Mesendoderm (in vitro differentiated cells): ENCODE data around the gene CALCB.

Experiments
- DNase-seq: peaks from one replicate; pipeline ENCODE4 v3.0.0; 2013
- H2AK5ac ChIP-seq: 2 replicates; pipeline ENCODE4 v1.6.1; 2013; ENCODE audit warnings: low read length, inconsistent platforms
- H2BK120ac ChIP-seq: 2 replicates; pipeline ENCODE4 v1.6.1; 2013; ENCODE audit warnings: low read depth, mild to moderate bottlenecking, low read length, moderate library complexity, mixed read lengths
- H2BK15ac ChIP-seq: replicated peaks from 2 replicates; pipeline ENCODE4 v1.6.1; 2013; ENCODE audit warnings: low read depth, mild to moderate bottlenecking, moderate library complexity
- H2BK5ac ChIP-seq: 2 replicates; pipeline ENCODE4 v1.6.1; 2013; ENCODE audit warnings: low read length, inconsistent platforms
- H3K18ac ChIP-seq: 2 replicates; pipeline ENCODE4 v1.6.1; 2013; ENCODE audit warnings: mild to moderate bottlenecking, low read length, mixed read lengths
- H3K23ac ChIP-seq: one replicate; pipeline ENCODE4 v1.6.1; 2013; ENCODE audit warnings: low read length
- H3K27ac ChIP-seq: 2 replicates; pipeline ENCODE4 v1.5.1; 2013; ENCODE audit warnings: low read depth, mild to moderate bottlenecking, inconsistent platforms, low read length, moderate library complexity
- H3K27me3 ChIP-seq: 2 replicates; pipeline ENCODE4 v1.6.1; 2013; ENCODE audit warnings: low read length, control low read depth, mild to moderate bottlenecking, inconsistent platforms; ENCODE audit not compliant: insufficient read depth, poor library complexity
- H3K36me3 ChIP-seq: 2 replicates; pipeline ENCODE4 v1.6.1; 2013; ENCODE audit warnings: low read length, inconsistent platforms; ENCODE audit not compliant: control insufficient read depth, insufficient read depth
- H3K4ac ChIP-seq: one replicate; pipeline ENCODE4 v1.6.1; 2013; ENCODE audit warnings: low read depth, mild to moderate bottlenecking, low read length, moderate library complexity
- H3K4me1 ChIP-seq: 2 replicates; pipeline ENCODE4 v1.6.1; 2013; ENCODE audit warnings: low read depth, low read length, inconsistent platforms; ENCODE audit not compliant: control insufficient read depth
- H3K4me2 ChIP-seq: 2 replicates; pipeline ENCODE4 v1.6.1; 2013; ENCODE audit warnings: low read length
- H3K4me3 ChIP-seq: 2 replicates; pipeline ENCODE4 v1.5.1; 2013; ENCODE audit warnings: mild to moderate bottlenecking, low read length
- H3K56ac ChIP-seq: one replicate; pipeline ENCODE4 v1.6.1; 2013; ENCODE audit warnings: low read length
- H3K79me1 ChIP-seq: 2 replicates; pipeline ENCODE4 v1.6.1; 2013; ENCODE audit warnings: low read length, inconsistent platforms
- H3K79me2 ChIP-seq: 2 replicates; pipeline ENCODE4 v1.6.1; 2013; ENCODE audit warnings: mild to moderate bottlenecking, low read length; ENCODE audit not compliant: control insufficient read depth, insufficient read depth
- H3K9ac ChIP-seq: 2 replicates; pipeline ENCODE4 v1.6.1; 2013; ENCODE audit warnings: low read length, inconsistent platforms
- H4K5ac ChIP-seq: one replicate; pipeline ENCODE4 v1.6.1; 2013; ENCODE audit warnings: low read length
- H4K8ac ChIP-seq: one replicate; pipeline ENCODE4 v1.6.1; 2013; ENCODE audit warnings: low read depth, mild to moderate bottlenecking, control low read depth, low read length, moderate library complexity
- WGBS: extraction: QIAGEN DNeasy Blood & Tissue Kit; methylation state at CpG from one replicate; pipeline ENCODE4 v1.1.7; 2013; ENCODE audit warnings: low lambda C conversion rate, missing lambda C conversion rate; ENCODE audit not compliant: insufficient coverage; ENCODE audit errors: extremely low coverage; 5-methylcytosine and 5-hydroxymethylcytosine counted together

CALCB gene

DNA sequence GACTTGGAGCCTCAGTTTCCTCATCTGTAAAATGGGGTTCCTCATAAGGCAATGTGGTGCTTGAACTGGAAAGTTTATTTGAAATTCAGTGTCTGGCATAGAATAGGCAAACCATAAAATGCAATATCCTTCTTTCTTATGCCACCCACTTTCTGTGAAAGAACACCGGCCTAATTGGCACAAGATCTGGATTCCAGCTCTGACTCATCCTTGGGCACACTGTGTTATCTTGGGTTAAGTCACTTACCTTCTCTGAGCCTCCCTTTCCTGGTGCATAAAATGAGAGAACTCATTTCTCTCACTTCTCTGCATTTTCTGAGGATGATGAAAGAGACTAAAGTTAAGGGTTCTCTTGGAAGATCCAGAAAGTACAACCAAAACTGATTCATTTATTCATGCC is 46.4 kb downstream of the CALCB start:
- H3K4me1 ChIP-seq, result no peaks in the 10 kb centered on the region
- H2BK5ac ChIP-seq, result no peak overlapping the region
- no peaks in the 10 kb centered on the region for H3K36me3 ChIP-seq
- H2BK15ac ChIP-seq, result no peak overlapping the region
- H3K56ac ChIP-seq, result no peak overlapping the region
- no peaks in the 10 kb centered on the region for H3K79me2 ChIP-seq
- no peak overlapping the region for H2AK5ac ChIP-seq
- no CpG with 5 or more reads among the region's 1 CpG for WGBS
- H3K9ac ChIP-seq, result no peak overlapping the region
- no peak overlapping the region for H3K27ac ChIP-seq
- H3K27me3 ChIP-seq, result peaks cover 4% of the 10 kb centered on the region
- no peak overlapping the region for H3K4ac ChIP-seq
- no peaks in the 10 kb centered on the region for H3K79me1 ChIP-seq
- H3K4me2 ChIP-seq, result no peak overlapping the region
- H3K23ac ChIP-seq, result no peak overlapping the region
- no peak overlapping the region for H2BK120ac ChIP-seq
- H3K18ac ChIP-seq, result no peak overlapping the region
- no peak overlapping the region for H4K5ac ChIP-seq
- no peak for DNase-seq
- no peak overlapping the region for H4K8ac ChIP-seq
- H3K4me3 ChIP-seq, result no peak overlapping the region

DNA sequence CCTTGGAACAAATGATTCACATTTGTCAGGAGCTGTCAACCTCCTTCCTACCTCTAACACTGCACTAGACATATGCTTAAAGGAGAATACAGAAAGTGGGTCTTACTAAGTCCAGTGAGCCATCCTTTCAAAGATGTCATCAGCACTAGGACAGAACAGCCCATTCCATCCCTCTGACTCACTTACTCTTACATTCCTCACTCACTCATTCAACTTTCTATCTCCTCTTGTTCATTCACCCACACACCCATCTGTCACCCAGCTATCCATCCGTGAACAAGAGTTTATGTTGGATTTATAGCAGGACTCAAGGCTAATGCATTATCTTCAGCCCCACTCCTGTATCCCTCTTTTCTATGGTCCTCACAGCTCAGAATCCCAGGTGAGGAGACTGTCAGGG is 50.5 kb downstream of the CALCB start:
- DNase-seq, result peak; percentile 62

DNA sequence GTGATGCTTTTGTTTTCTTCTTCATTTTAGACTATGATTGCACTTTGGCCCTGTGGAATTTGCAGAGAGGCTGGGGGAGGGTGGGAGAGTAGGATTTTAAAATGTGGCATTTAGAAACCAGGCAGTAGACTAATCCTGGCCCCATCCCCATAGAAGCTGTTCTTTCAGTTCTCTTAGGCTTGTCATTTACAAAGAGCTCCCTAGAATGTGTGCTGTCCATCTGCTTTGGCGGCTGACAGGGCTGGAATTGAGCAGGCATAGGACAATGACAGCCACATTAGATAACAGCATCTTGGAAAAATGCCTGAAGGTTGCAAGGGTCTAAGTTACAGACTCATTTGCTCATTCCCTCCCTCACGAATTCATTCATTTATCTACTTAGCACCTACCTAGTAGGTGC is 51.1 kb downstream of the CALCB start:
- Histone ChIP-seq H4K5ac (no peak overlapping the region), H3K23ac (no peak overlapping the region), H2BK5ac (no peak overlapping the region), H4K8ac (no peak overlapping the region), H3K27ac (no peak overlapping the region), H3K18ac (no peak overlapping the region), H2BK120ac (no peak overlapping the region), H3K4me2 (no peak overlapping the region), H2AK5ac (no peak overlapping the region), H3K79me1 (no peaks in the 10 kb centered on the region), H3K4me3 (no peak overlapping the region), H3K4me1 (no peaks in the 10 kb centered on the region), H3K56ac (no peak overlapping the region), H3K79me2 (no peaks in the 10 kb centered on the region), H3K9ac (no peak overlapping the region), H3K4ac (no peak overlapping the region), H3K36me3 (no peaks in the 10 kb centered on the region), H2BK15ac (no peak overlapping the region), H3K27me3 (no peaks in the 10 kb centered on the region)
- no CpG with 5 or more reads among the region's 2 CpGs for WGBS
- no peak for DNase-seq

More for the DNA sequence above, 50.5 kb downstream of the CALCB start:
- H2BK5ac ChIP-seq, result no peak overlapping the region
- H3K23ac ChIP-seq, result no peak overlapping the region
- H2BK120ac ChIP-seq, result no peak overlapping the region
- H3K36me3 ChIP-seq, result no peaks in the 10 kb centered on the region
- H3K4me2 ChIP-seq, result no peak overlapping the region
- H3K4me1 ChIP-seq, result no peaks in the 10 kb centered on the region
- no peak overlapping the region for H3K27ac ChIP-seq
- H3K4ac ChIP-seq, result no peak overlapping the region
- WGBS, result no CpG with 5 or more reads among the region's 1 CpG
- no peaks in the 10 kb centered on the region for H3K79me2 ChIP-seq
- no peak overlapping the region for H4K8ac ChIP-seq
- no peak overlapping the region for H3K4me3 ChIP-seq
- H2BK15ac ChIP-seq, result no peak overlapping the region
- no peak overlapping the region for H3K18ac ChIP-seq
- H3K79me1 ChIP-seq, result no peaks in the 10 kb centered on the region
- H4K5ac ChIP-seq, result no peak overlapping the region
- no peak overlapping the region for H3K56ac ChIP-seq
- no peak overlapping the region for H3K9ac ChIP-seq
- H2AK5ac ChIP-seq, result no peak overlapping the region
- H3K27me3 ChIP-seq, result no peaks in the 10 kb centered on the region

DNA sequence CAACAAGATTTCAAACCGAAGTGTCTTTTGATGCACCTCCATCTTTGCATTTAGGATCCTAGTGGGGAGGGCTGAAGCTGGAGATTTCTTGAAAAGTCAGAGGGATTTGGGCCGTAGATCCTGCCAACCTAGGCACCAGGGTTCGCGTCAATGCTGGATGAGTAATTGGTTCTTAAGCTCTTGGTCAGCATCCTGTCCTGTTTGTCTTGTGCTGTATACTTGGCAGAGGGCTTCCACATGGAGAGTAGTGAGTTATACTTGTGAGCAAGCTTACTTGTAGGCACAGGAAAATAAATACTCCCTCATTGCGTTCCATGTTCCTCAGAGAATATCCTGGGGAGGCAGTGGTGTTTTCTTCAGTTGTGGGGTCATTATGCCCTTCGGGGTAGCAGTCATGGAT is 53.9 kb downstream of the CALCB start:
- Histone ChIP-seq H3K9ac (no peak overlapping the region), H2BK5ac (no peak overlapping the region), H3K27me3 (no peaks in the 10 kb centered on the region), H3K36me3 (no peaks in the 10 kb centered on the region), H4K8ac (no peak overlapping the region), H3K4ac (no peak overlapping the region), H2AK5ac (no peak overlapping the region), H3K4me1 (no peaks in the 10 kb centered on the region), H3K18ac (no peak overlapping the region), H4K5ac (no peak overlapping the region), H3K79me1 (no peaks in the 10 kb centered on the region), H3K23ac (no peak overlapping the region), H2BK120ac (no peak overlapping the region), H2BK15ac (no peak overlapping the region), H3K56ac (no peak overlapping the region), H3K27ac (no peak overlapping the region), H3K79me2 (no peaks in the 10 kb centered on the region), H3K4me3 (no peak overlapping the region), H3K4me2 (no peak overlapping the region)
- no CpG with 5 or more reads among the region's 6 CpGs for WGBS
- no peak for DNase-seq
